HepG2 (cell line): ENCODE results near the gene HJURP. TPM values are rescaled to one million over a fixed set of nuclear protein-coding genes. Genes with fewer than 3 reads are reported as not detected.

ENCODE experiments used
- ATAC-seq: fragments of 200-7000 bp; cut with Tn5 transposase; 3 replicates; pipeline ENCODE4 v1.9.1; 2020; ENCODE audit warnings: mild to moderate bottlenecking, moderate library complexity
- BruUV-seq: library from RNA; stranded (reverse); fragments of 400-500 nt; replicated peaks from 2 replicates; lab custom pipeline; 2021; lab: Mats Ljungman, UMichigan
- CTCF ChIA-PET: fragments of 300-600 bp; formaldehyde crosslinking; extraction: SDS; loops from one replicate; lab custom pipeline; 2021; ENCODE audit warnings: low total read pairs, inconsistent platforms, low intra/inter-chr PET ratio; lab: Yijun Ruan, JAX
- POLR2A ChIA-PET: fragments of 350-600 bp; sonication (Branson Sonifier 250); formaldehyde crosslinking; loops from one replicate; lab custom pipeline; 2020; ENCODE audit warnings: antibody characterized with exemption, inconsistent platforms; lab: Yijun Ruan, JAX
- DNase-seq: peaks from one replicate; pipeline ENCODE4 v3.0.0-alpha.2; 2015; ENCODE audit warnings: low spot score
- FAIRE-seq: peaks from 3 replicates; lab custom pipeline; 2011; peaks lifted over from hg19 to GRCh38; lab: Jason Lieb, UNC
- H2AFZ ChIP-seq: one replicate; pipeline ENCODE4 v1.6.1; 2011; ENCODE audit warnings: low read length, inconsistent platforms
- H3K27ac ChIP-seq: fragments of 300-600 bp; 3 replicates; pipeline ENCODE4 v1.8.0; 2011; ENCODE audit warnings: mixed run types, mild to moderate bottlenecking, mixed read lengths, low read length, inconsistent platforms; ENCODE audit not compliant: insufficient read depth; ENCODE audit errors: extremely low read length
- H3K27me3 ChIP-seq, 2 experiments: fragments of 200-600 bp in 1 of 2; 2 replicates in 1 of 2; 3 replicates in 1 of 2; pipeline versions ENCODE4 v1.6.0 to v1.8.0; 2011; ENCODE audit warnings: low read length in 2 of 2, mild to moderate bottlenecking in 2 of 2, moderate library complexity in 2 of 2, inconsistent platforms in 1 of 2; ENCODE audit not compliant: insufficient read depth in 2 of 2, control insufficient read depth in 1 of 2
- H3K36me3 ChIP-seq, 2 experiments: fragments of 200-600 bp in 1 of 2; replicated peaks in 1 of 2; 2 replicates in 1 of 2; 3 replicates in 1 of 2; pipeline versions ENCODE4 v1.5.1 to v1.8.0; 2011; ENCODE audit warnings: low read length in 2 of 2, inconsistent platforms in 1 of 2; ENCODE audit not compliant: insufficient read depth in 2 of 2, control insufficient read depth in 1 of 2
- H3K4me1 ChIP-seq: 2 replicates; pipeline ENCODE4 v1.5.1; 2012; ENCODE audit warnings: low read length, inconsistent platforms; ENCODE audit not compliant: insufficient read depth
- H3K4me2 ChIP-seq: 2 replicates; pipeline ENCODE4 v1.6.0; 2011; ENCODE audit warnings: low read depth, low read length, inconsistent platforms
- H3K4me3 ChIP-seq, 3 experiments: fragments of 200-600 bp in 1 of 3; sonication (generic), shearing (Covaris generic) in 1 of 3; replicated peaks in 1 of 3; 2 replicates each; pipeline ENCODE4 v1.5.1; 2011 to 2016; ENCODE audit warnings: low read length in 3 of 3, inconsistent platforms in 2 of 3, low read depth in 2 of 3, mild to moderate bottlenecking in 2 of 3, control low read depth in 1 of 3, mixed read lengths in 1 of 3; ENCODE audit not compliant: insufficient read depth in 1 of 3
- H3K79me2 ChIP-seq: one replicate; pipeline ENCODE4 v1.6.1; 2011; ENCODE audit warnings: low read length, inconsistent platforms; ENCODE audit not compliant: insufficient read depth
- H3K9ac ChIP-seq: 2 replicates; pipeline ENCODE4 v1.6.0; 2011; ENCODE audit warnings: mild to moderate bottlenecking, low read depth, low read length, inconsistent platforms; ENCODE audit not compliant: insufficient read depth
- H3K9me3 ChIP-seq: 2 replicates; pipeline ENCODE4 v1.5.1; 2012; ENCODE audit warnings: mild to moderate bottlenecking, low read length
- H4K20me1 ChIP-seq: 2 replicates; pipeline ENCODE4 v1.6.0; 2011; ENCODE audit warnings: inconsistent platforms, mild to moderate bottlenecking, low read length, moderate library complexity; ENCODE audit not compliant: insufficient read depth
- ATM ChIP-seq: fragments of 450-650 bp; IDR thresholded peaks from 2 replicates; pipeline ENCODE4 v1.7.1; 2017; ENCODE audit warnings: mild to moderate bottlenecking, borderline replicate concordance
- FOXC1 ChIP-seq: sonication (generic); formaldehyde crosslinking; IDR thresholded peaks from 2 replicates; pipeline ENCODE4 v1.8.0; 2022; ENCODE audit warnings: mild to moderate bottlenecking, missing genetic modification reagents, borderline replicate concordance
- KDM2A ChIP-seq: sonication (generic); formaldehyde crosslinking; IDR thresholded peaks from 2 replicates; pipeline ENCODE4 v1.4.0; 2020; ENCODE audit warnings: low read depth, missing genetic modification reagents, borderline replicate concordance
- KDM4B ChIP-seq: sonication (generic); formaldehyde crosslinking; IDR thresholded peaks from 2 replicates; pipeline ENCODE4 v1.4.0; 2020; ENCODE audit warnings: missing genetic modification reagents
- MEIS2 ChIP-seq: sonication (generic); formaldehyde crosslinking; IDR thresholded peaks from 2 replicates; pipeline ENCODE4 v1.9.0; 2021; ENCODE audit warnings: mild to moderate bottlenecking, missing genetic modification reagents
- RCOR2 ChIP-seq: IDR thresholded peaks from 2 replicates; pipeline ENCODE4 v1.6.1; 2016; ENCODE audit warnings: missing biosample characterization, missing genetic modification reagents
- SNAPC5 ChIP-seq: sonication (generic); formaldehyde crosslinking; IDR thresholded peaks from 2 replicates; pipeline ENCODE4 v1.8.1; 2023; ENCODE audit warnings: mild to moderate bottlenecking, missing genetic modification reagents, borderline replicate concordance
- SP5 ChIP-seq: IDR thresholded peaks from 2 replicates; pipeline ENCODE4 v1.6.1; 2016; ENCODE audit warnings: low read depth, borderline replicate concordance
- TBL1XR1 ChIP-seq: fragments of 150-350 bp; IDR thresholded peaks from 2 replicates; pipeline ENCODE4 v1.6.1; 2014; ENCODE audit warnings: borderline replicate concordance, low read length; ENCODE audit not compliant: partially characterized antibody
- ZBTB38 ChIP-seq: sonication (generic); formaldehyde crosslinking; IDR thresholded peaks from 2 replicates; pipeline ENCODE4 v1.5.1; 2020; ENCODE audit warnings: mild to moderate bottlenecking, missing genetic modification reagents
- ZKSCAN1 ChIP-seq: fragments of 150-350 bp; IDR thresholded peaks from 2 replicates; pipeline ENCODE4 v1.6.1; 2014; ENCODE audit warnings: low read length
- ZNF646 ChIP-seq: sonication (generic); formaldehyde crosslinking; IDR thresholded peaks from 2 replicates; pipeline ENCODE4 v1.9.0; 2021; ENCODE audit warnings: mild to moderate bottlenecking, missing genetic modification reagents
- ZNF713 ChIP-seq: sonication (generic); formaldehyde crosslinking; IDR thresholded peaks from 2 replicates; pipeline ENCODE4 v1.4.0; 2020; ENCODE audit warnings: mild to moderate bottlenecking, missing genetic modification reagents
- ZNF792 ChIP-seq: IDR thresholded peaks from 2 replicates; pipeline ENCODE4 v1.6.1; 2016
- ZNF839 ChIP-seq: sonication (generic); formaldehyde crosslinking; IDR thresholded peaks from 2 replicates; pipeline ENCODE4 v1.4.0; 2020; ENCODE audit warnings: missing genetic modification reagents, mild to moderate bottlenecking, borderline replicate concordance
- WGBS: methylation state at CpG from one replicate; pipeline ENCODE4 v1.1.6; 2017; ENCODE audit warnings: low lambda C conversion rate; 5-methylcytosine and 5-hydroxymethylcytosine counted together
- in situ Hi-C: cut with HindIII; loops from 2 replicates; pipeline ENCODE4 v1.10.0; 2017; ENCODE audit warnings: low pct_unique_long_range_greater_than_20kb; ENCODE audit not compliant: extremely low pct_ligation_motif_present
- intact Hi-C: fragments of 100-400 bp; cut with micrococcal nuclease; formaldehyde crosslinking; loops from one replicate; pipeline ENCODE4 v1.10.0; 2022; ENCODE audit not compliant: unreplicated experiment
- polyA plus RNA-seq, 8 experiments: library from polyadenylated mRNA; depleted of rRNA in 3 of 8; stranded (reverse) in 7 of 8; unstranded in 1 of 8; fragments of >200 nt; fragmentation: Illumina TruSeq in 4 of 8; extraction: Trizol in 4 of 8; gene quantifications; 2 replicates each; pipeline versions ENCODE4 v1.2.1 to v1.2.3, GENCODE V29; 2011 to 2016; ENCODE audit warnings: low read depth in 4 of 8, missing spikeins in 1 of 8, mixed read lengths in 1 of 8; ENCODE audit not compliant: insufficient read depth in 1 of 8
- total RNA-seq, 5 experiments: library from RNA; depleted of rRNA; stranded (reverse); fragments of >200 nt; fragmentation: Illumina TruSeq; extraction: Trizol; gene quantifications; 2 replicates each; pipeline ENCODE4 v1.2.3, GENCODE V29; 2016; ENCODE audit warnings: low read depth in 1 of 5

HJURP gene
- total and polyA plus RNA-seq, 2 of the 13 experiments (the other 11 are each of a cell fraction or from before 2014, with no cell fraction given): 36.3 to 43.9 TPM

DNA sequence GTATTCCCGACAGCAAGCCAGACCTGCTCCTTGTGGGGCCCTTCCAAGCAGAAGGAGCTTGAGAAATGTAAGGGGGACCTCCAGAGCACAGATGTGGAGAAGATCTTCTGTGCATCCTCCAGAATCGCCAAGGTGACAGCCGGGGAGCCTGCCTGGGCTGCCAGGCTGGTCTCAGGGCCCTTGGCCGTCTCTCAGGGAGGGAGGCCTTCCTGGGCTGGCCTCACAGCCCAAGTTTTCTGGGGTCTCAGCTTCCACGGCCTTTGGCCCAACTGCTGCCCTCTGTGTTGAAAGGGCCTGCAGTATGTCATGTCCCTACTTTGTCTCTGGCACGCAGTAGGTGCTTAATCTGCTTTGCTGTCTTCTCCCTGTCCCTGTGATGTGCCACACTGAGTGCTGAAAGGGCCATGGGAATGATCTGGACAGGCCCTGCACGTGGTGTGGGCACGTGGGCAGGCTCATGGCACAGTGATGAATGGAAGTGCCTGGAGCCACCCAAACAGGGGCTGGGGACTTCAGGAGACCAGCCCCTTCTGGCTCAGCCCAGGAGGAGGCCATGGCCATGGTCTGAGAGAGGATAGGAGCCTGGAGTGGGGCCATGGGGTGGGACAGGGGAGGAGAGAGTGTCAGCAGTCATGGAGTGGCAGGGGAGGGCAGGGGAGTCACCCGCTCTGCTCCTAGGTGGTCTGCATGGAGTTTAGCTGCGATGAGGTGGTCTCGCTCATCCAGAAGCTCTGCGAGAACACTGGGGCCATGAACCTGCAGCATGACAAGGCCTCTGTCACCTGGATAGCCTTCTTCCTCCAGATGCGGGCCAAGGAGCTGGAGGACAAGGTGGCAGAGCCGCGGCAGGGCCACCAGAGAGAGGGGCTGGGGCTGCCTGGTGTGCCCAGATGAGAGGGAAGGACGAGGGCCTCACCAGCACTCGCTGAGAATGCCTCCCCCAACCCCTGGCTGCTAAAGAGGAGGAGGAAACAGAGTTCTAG lies 35.4 kb downstream of the HJURP start:
- BruUV-seq: no TSS peak
- no peaks in the 10 kb centered on the region for H3K9me3 ChIP-seq
- intact Hi-C loops: no loop called here
- 0 out of 2 replicates have a peak overlapping the region, but pooled peaks have one; percentile 25 for H3K4me2 ChIP-seq
- H3K79me2 ChIP-seq: no peaks in the 10 kb centered on the region
- FAIRE-seq: no peak
- ChIA-PET POLR2A (no interaction called here), CTCF (no interaction called here)
- in situ Hi-C loops: no loop called here
- no peak for DNase-seq
- H4K20me1 ChIP-seq: no peaks in the 10 kb centered on the region
- TF ChIP-seq KDM2A (CRISPR knock-in tag) (no peak), FOXC1 (0 out of 2 replicates have a peak, but pooled peaks have one; percentile 10), ZNF839 (CRISPR knock-in tag) (no peak), TBL1XR1 (no peak), ZNF713 (CRISPR knock-in tag) (no peak), ATM (no peak), SP5 (CRISPR knock-in tag) (no peak), ZNF646 (CRISPR knock-in tag) (no peak), RCOR2 (no peak), ZNF792 (CRISPR knock-in tag) (no peak), SNAPC5 (CRISPR knock-in tag) (no peak), MEIS2 (CRISPR knock-in tag) (no peak), KDM4B (CRISPR knock-in tag) (no peak), ZBTB38 (CRISPR knock-in tag) (no peak), ZKSCAN1 (peak; percentile 42; the same call in 1 of the 2 replicates)
- no peaks in the 10 kb centered on the region for H3K36me3 ChIP-seq
- no peak overlapping the region for H2AFZ ChIP-seq
- peaks cover 23% of the 10 kb centered on the region for H3K4me1 ChIP-seq
- H3K27me3 ChIP-seq: peaks cover 8 to 35% of the 10 kb centered on the region in 2 experiments
- H3K27ac ChIP-seq: no peak overlapping the region
- no peak overlapping the region for H3K9ac ChIP-seq
- WGBS: 65% methylated on average over 14 of the region's 17 CpGs
- ATAC-seq: no peak
- no peak overlapping the region for H3K4me3 ChIP-seq
